Measurements from ENCODE around the gene IL17C.

The IL17C gene

GRCh38 chr16:88610080-88610479 lies 28.3 kb upstream of the IL17C start:
- DNase-seq (ENCODE audit: low read depth, low spot score) = no peak

DNA sequence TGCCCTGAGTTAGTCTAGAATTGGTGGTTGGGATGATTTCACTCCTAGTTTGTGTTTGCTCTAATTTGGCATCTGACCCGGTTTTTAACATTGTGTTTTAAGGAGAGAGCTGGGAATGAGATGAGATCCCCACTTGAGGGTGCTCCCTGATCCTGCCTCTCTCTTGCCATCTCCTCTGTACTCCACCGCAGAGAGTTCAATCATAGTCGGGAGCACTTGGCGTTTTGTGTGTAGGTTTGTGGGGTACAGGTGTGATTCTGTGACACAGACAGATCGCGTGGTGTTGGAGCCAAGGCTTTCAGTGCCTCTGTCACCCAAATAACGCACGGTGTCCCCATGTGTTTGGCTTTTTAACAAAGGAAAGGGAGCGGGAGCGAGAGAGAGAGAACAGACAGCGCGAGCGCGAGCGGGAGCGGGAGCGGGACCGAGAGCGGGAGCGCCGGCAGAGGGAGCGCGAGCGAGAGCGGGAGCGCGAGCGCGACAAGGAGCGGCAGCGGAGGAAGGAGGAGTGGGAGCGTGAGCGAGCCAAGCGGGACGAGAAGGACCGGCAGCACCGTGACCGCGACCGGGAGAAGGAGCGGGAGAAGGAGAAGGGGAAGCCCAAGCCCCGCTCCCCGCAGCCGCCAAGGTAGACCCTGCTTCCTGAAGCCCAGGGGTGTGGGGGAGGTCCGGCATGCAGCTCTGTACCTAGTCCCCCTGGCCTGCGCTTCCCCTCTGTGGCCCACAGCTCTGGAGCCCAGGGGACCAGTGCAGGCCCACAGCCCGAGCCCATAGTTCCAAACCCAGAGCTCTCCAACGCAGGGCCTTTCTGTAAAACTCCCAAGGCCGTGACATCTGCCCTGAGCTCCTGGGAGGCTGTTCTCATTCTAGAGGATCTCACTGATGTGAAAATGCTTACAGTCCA lies 27.2 kb upstream of the IL17C start:
- DNase-seq (ENCODE audit: low read depth, low spot score) = peak; percentile 51

GRCh38 chr16:88613293-88613692 lies 25.1 kb upstream of the IL17C start:
- no peak for DNase-seq (ENCODE audit: low read depth, low spot score)

- DNase-seq (ENCODE audit: low read depth, low spot score) = peak; percentile 21
Measured at GRCh38 chr16:88613911-88614817, 24.2 kb upstream of the IL17C start.

GRCh38 chr16:88614818-88615580 lies 23.4 kb upstream of the IL17C start:
- no peak for DNase-seq (ENCODE audit: low read depth, low spot score)

DNA sequence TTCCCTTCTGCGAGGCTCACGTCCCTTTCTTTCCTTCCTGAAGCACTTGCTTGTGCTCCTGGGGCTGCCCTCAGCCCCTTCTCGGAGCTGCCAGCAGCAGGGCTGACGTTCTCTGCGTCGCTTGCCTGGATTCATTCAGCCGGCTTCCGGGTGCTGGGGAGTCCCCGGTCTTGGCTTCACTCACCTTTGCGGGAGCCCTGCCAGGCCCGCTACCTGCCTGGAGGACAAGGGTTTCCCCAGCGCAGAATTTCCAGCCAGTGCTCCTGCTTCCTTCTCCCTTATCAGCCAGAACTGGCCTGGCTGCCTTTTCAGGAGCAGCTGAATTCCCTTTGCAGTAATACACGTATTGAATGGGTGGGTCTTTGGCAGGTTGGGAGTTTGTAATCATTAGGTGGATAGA lies 22.1 kb upstream of the IL17C start:
- DNase-seq (ENCODE audit: low read depth, low spot score) = no peak

- no peak for DNase-seq (ENCODE audit: low read depth, low spot score)
Measured at GRCh38 chr16:88616736-88617135, 21.6 kb upstream of the IL17C start.

- no peak for DNase-seq (ENCODE audit: low read depth, low spot score)
Measured at GRCh38 chr16:88617268-88618031, 20.9 kb upstream of the IL17C start.

DNA sequence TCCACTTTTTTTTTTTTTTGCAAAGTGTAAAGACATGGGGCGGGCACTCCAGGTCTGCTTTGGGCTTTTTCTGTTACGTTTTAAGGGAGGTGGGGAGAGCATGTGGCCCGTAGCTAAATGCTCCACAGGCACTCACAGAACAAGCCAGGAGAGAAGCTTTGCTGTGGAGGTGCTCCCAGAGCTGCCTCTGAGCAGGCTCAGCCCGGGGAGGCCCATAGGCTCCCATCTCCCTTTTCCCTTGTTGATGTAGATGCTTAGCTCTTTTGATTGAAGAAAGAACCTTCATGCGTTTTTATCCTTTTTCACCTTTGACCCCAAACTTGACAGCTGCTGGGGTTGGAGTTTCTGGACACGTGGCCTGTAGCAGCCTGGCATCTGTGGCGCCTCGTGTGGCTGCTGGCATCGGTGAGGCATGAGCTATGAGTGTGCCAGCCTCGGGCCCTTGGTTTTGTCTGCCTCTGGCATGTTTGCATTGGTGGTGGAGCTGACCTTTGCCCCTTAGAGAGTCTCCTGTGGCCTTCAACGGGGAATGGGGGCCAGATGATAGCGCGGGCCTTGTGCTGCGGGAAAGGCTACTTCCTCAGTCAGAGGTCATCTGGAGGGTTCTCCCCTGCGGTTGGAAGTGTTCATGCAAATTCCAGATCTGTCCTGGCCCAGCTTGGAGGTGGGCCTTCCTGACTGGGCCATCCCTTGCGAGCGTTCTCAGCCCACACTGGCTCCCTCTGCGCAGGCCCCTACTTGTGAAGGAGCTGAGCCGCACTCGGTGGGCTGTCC lies 20.0 kb upstream of the IL17C start:
- DNase-seq (ENCODE audit: low read depth, low spot score) = no peak

DNA sequence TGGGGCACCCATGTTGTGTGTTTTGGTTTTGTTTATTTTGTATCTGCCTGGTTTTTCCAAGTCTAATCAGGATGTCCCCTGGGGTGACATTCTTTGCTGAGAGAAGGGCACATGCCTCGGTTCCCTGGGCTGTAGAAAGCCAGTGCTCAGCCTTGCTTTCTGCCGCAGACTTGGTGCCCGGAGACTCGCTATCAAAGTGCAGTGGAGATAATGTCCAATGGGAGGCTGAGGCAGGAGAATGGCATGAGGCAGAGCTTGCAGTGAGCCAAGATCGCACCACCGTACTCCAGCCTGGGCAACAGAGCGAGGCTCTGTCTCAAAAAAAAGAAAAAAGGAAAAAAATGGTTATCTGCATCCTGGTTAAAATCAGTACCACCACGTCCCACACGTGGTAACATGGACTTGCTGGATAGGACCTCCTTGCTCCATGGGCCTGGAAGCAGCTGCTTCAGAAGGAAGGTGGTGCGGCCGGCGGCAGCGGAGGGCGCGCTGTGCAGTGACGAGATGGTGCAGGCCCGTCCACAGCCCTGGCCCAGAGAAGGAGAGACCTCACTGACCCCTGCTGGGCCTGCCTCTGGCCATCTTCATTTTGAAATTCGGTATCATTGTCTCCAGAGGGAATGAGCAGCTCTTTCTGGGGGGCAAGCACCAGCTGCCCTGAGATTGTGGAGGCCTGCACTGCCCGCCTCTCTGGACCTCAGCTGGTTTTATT lies 19.3 kb upstream of the IL17C start:
- DNase-seq (ENCODE audit: low read depth, low spot score) = no peak

DNA sequence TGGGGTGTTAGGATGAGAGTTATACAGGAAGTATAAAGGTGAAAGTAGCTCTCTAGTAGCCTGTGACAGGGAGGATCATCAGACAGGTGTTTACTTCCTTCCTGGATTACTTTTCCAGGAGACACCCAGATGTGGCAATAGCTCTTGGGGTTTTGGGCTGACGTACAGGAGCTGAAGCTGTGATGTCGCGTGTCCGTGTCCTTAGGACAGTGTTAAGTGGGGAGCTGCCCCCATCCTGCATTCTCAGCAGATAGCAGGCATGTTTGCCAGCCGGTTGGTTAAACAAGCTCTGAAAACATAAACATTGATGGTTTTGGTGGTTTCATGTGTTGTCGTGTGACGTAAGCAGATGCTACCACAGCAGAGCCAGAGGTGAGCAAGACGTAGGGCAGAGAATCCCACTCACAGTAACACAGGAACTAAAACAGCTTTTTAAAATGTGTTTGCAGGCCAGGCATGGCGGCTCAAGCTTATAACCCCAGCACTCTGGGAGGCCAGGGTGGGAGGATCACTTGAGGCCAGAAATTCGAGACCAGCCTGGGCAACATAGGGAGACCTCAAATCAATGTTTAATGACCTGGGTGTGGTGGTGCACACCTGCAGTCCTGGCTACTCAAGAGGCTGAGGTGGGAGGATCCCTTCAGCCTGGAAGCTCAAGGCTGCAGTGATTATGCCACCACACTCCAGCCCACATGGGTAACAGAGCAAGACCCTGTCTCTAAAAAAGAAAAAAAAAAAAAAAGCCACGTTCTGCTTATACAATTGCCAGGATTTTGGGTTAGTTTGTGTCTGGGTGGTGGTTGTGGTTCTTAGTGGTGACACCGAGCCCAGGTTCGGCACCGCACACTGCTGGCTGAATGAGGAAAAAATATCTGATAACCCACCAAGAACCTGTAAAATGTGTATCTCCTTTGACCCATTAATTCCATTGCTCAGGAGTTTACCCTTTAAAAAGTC lies 18.2 kb upstream of the IL17C start:
- DNase-seq (ENCODE audit: low read depth, low spot score) = peak; percentile 20

DNA sequence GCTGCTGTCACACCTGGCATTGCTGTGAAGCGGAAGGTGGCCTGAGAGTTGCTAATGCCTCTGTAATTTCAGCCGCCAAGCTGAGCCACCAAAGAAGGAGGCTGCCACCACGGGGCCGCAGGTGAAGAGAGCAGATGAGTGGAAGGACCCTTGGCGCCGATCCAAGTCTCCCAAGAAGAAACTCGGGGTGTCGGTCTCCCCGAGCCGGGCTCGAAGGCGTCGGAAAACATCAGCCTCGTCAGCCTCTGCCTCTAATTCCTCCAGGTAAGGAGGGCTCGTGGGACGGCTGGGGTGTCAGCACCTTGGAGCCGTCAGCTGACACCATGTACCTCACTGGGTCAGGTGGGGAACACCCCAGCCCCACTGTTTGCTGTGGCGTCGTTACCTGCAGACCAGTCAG lies 16.2 kb upstream of the IL17C start:
- DNase-seq (ENCODE audit: low read depth, low spot score) = no peak

DNA sequence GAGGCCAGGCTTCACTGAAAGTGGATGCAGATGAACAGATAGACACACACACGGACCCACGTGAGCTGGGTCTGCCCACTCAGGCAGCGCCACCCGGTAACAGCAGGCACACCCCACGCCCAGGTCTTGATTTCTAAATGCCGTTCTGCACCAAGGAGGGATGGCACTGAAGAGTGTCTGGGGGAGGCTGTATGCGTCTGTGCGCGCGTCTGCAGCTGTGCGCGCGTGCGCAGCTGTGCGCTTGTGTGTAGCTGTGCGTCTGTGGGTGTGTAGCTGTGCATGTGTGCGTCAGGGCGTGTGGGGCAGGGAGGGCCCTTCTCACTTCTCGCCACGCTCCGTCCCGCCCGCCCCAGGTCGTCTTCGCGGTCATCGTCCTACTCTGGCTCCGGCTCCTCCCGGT lies 15.5 kb upstream of the IL17C start:
- no peak for DNase-seq (ENCODE audit: low read depth, low spot score)

GRCh38 chr16:88623858-88624257 lies 14.5 kb upstream of the IL17C start:
- DNase-seq (ENCODE audit: low read depth, low spot score) = no peak

DNA sequence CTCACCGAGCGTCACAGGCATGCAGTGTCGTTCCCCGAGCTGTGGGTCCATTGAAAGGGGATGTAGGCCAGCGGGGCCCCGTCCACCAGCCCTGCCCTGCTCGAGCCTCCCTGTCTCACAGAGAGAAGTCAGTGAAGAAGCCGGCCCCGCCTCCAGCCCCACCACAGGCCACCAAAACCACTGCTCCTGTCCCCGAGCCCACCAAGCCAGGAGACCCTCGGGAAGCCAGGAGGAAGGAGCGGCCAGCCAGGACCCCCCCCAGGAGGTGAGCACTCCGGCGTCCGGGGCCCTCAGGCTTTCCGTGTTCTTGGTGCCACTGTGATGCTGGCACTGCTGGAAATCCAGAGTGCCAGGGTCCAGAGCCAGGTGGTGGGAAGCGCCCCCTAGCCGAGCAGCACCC lies 13.9 kb upstream of the IL17C start:
- no peak for DNase-seq (ENCODE audit: low read depth, low spot score)

- DNase-seq (ENCODE audit: low read depth, low spot score) = no peak
Measured at GRCh38 chr16:88624977-88625576, 13.3 kb upstream of the IL17C start.

- no peak for DNase-seq (ENCODE audit: low read depth, low spot score)
Measured at GRCh38 chr16:88626646-88627045, 11.7 kb upstream of the IL17C start.

Data from astrocyte of the hippocampus (primary cell).